ENCODE measurements around the gene PGF.

The PGF gene

GRCh38 chr14:74936731-74937130, 18.7 kb downstream of the PGF start:
- CTCF ChIA-PET = interaction anchor here (1.1 to 2.1 kb wide), 2 partner anchors 9 to 10 kb away, joined by 3 to 10 read pairs; no protein-coding TSS in a partner anchor
- no peaks in the 10 kb centered on the region for H3K4me1 ChIP-seq (ENCODE audit: control insufficient read depth, insufficient read depth, low read length)

GRCh38 chr14:74936151-74936550, 19.2 kb downstream of the PGF start:
- ChIA-PET POLR2A (no interaction called here), CTCF (interaction anchor here (0.8 to 2.1 kb wide), 3 partner anchors 9 to 153 kb away, joined by 3 to 10 read pairs (median 3); no protein-coding TSS in a partner anchor)
- Histone ChIP-seq H3K4me3 (ENCODE audit: low read depth, low read length) (no peak overlapping the region), H3K4me1 (ENCODE audit: control insufficient read depth, insufficient read depth, low read length) (no peaks in the 10 kb centered on the region), H3K9me3 (ENCODE audit: control insufficient read depth, insufficient read depth, low read depth, low read length) (no peaks in the 10 kb centered on the region), H3K27ac (ENCODE audit: extremely low read depth, low read depth, low read length) (no peak overlapping the region), H3K36me3 (ENCODE audit: control insufficient read depth in 2 of 2, insufficient read depth in 1 of 2, low read length in 2 of 2) (peaks cover 0 to 3% of the 10 kb centered on the region in 2 experiments; a peak in 1 of 3 replicates)
- no peak for TF ChIP-seq SP7 (tag by site-specific recombination; IDR thresholded peaks at IDR 0.05)
- no peak for TF ChIP-seq ZNF792 (tag by site-specific recombination; IDR thresholded peaks at IDR 0.05)
- no peak for TF ChIP-seq ZNF610 (tag by site-specific recombination; IDR thresholded peaks at IDR 0.05; ENCODE audit: borderline replicate concordance)
- no peak for TF ChIP-seq MEIS1 (CRISPR knock-in tag; IDR thresholded peaks at IDR 0.05; ENCODE audit: borderline replicate concordance)
- no peak for TF ChIP-seq ZNF624 (tag by site-specific recombination; IDR thresholded peaks at IDR 0.05)
- TF ChIP-seq ZNF48 (tag by site-specific recombination; IDR thresholded peaks at IDR 0.05) = no peak
- no peak for TF ChIP-seq ZBTB48 (tag by site-specific recombination; IDR thresholded peaks at IDR 0.05)

More at GRCh38 chr14:74936731-74937130, 18.7 kb downstream of the PGF start:
- H3K9me3 ChIP-seq (ENCODE audit: control insufficient read depth, insufficient read depth, low read depth, low read length) = no peaks in the 10 kb centered on the region
- TF ChIP-seq MZF1 (tag by site-specific recombination; IDR thresholded peaks at IDR 0.05; ENCODE audit: borderline replicate concordance) = no peak
- TF ChIP-seq ZNF10 (tag by site-specific recombination; IDR thresholded peaks at IDR 0.05) = no peak
- no peak for TF ChIP-seq EGR2 (tag by site-specific recombination; IDR thresholded peaks at IDR 0.05; ENCODE audit: low read depth)
- TF ChIP-seq INSM2 (tag by site-specific recombination; IDR thresholded peaks at IDR 0.05) = no peak
- TF ChIP-seq ZNF791 (tag by site-specific recombination; IDR thresholded peaks at IDR 0.05) = no peak
- TF ChIP-seq ZNF600 (tag by site-specific recombination; IDR thresholded peaks at IDR 0.05) = no peak
- TF ChIP-seq ZNF580 (tag by site-specific recombination; IDR thresholded peaks at IDR 0.05) = no peak
- no peak for TF ChIP-seq ZNF138 (tag by site-specific recombination; IDR thresholded peaks at IDR 0.05; ENCODE audit: borderline replicate concordance)
- H3K36me3 ChIP-seq (ENCODE audit: control insufficient read depth in 2 of 2, insufficient read depth in 1 of 2, low read length in 2 of 2) = peaks cover 0 to 9% of the 10 kb centered on the region in 2 experiments; a peak in 1 of 3 replicates
- H3K27ac ChIP-seq (ENCODE audit: extremely low read depth, low read depth, low read length) = no peak overlapping the region
- POLR2A ChIA-PET = no interaction called here
- no peak overlapping the region for H3K4me3 ChIP-seq (ENCODE audit: low read depth, low read length)

- Histone ChIP-seq H3K4me3 (ENCODE audit: low read depth, low read length) (no peak overlapping the region), H3K4me1 (ENCODE audit: control insufficient read depth, insufficient read depth, low read length) (no peaks in the 10 kb centered on the region), H3K36me3 (ENCODE audit: control insufficient read depth in 2 of 2, insufficient read depth in 1 of 2, low read length in 2 of 2) (no peaks in the 10 kb centered on the region), H3K9me3 (ENCODE audit: control insufficient read depth, insufficient read depth, low read depth, low read length) (no peaks in the 10 kb centered on the region), H3K27ac (ENCODE audit: extremely low read depth, low read depth, low read length) (no peak overlapping the region)
- POLR2A ChIA-PET = no interaction called here
- CTCF ChIA-PET = interaction anchor here (0.7 to 1.0 kb wide), 3 partner anchors 10 to 154 kb away, joined by 3 to 7 read pairs (median 5); partner anchors contain the start of gene PGF
- TF ChIP-seq ZNF449 (tag by site-specific recombination; IDR thresholded peaks at IDR 0.05) (no peak), PRDM10 (tag by site-specific recombination; IDR thresholded peaks at IDR 0.05) (peak; percentile 58)
These were observed 20.1 kb downstream of the PGF start for GRCh38 chr14:74935360-74935680.
